Measurements from ENCODE around the gene TENM3. TPM values are rescaled to one million over a fixed set of nuclear protein-coding genes. Genes with fewer than 3 reads are reported as not detected.

TENM3 gene
- total RNA-seq, 2 donors from 2014 or later = 39.5 to 51.9 TPM

- no peaks in the 10 kb centered on the region for H3K36me3 Mint-ChIP-seq (ENCODE audit: low read depth)
- no peak for DNase-seq
- no peak overlapping the region for H3K27ac Mint-ChIP-seq
- Histone ChIP-seq H3K27ac (ENCODE audit: low read depth, low read length) (peak overlapping the region; percentile 54), H3K9me3 (ENCODE audit: control insufficient read depth, low read length) (no peaks in the 10 kb centered on the region), H3K9ac (ENCODE audit: extremely low read depth, low read length, poor library complexity, severe bottlenecking) (no peak overlapping the region), H3K36me3 (ENCODE audit: control insufficient read depth, insufficient read depth, low read length) (no peaks in the 10 kb centered on the region), H3K4me3 (ENCODE audit: low read length) (no peak overlapping the region), H3K27me3 (ENCODE audit: control insufficient read depth, insufficient read depth, low read length, poor library complexity, severe bottlenecking) (no peaks in the 10 kb centered on the region), H3K4me1 (ENCODE audit: control insufficient read depth, insufficient read depth, low read length) (peaks cover 4% of the 10 kb centered on the region)
- H3K4me3 Mint-ChIP-seq = no peak overlapping the region
- TF ChIP-seq CTCF (conservative IDR thresholded peaks at IDR 0.05) = peak; percentile 61
- 93 to 98% methylated on average over 7 to 8 of the region's 8 CpGs for WGBS, 2 experiments (ENCODE audit: insufficient coverage in 1 of 2, insufficient read length in 1 of 2)
- no peaks in the 10 kb centered on the region for H3K9me3 Mint-ChIP-seq
- peaks cover 13% of the 10 kb centered on the region for H3K4me1 Mint-ChIP-seq
- H3K27me3 Mint-ChIP-seq (ENCODE audit: insufficient read depth) = no peaks in the 10 kb centered on the region
Measured at GRCh38 chr4:182764642-182765041, 521.4 kb downstream of the TENM3 start.

- no peaks in the 10 kb centered on the region for H3K27me3 Mint-ChIP-seq (ENCODE audit: insufficient read depth)
Measured at GRCh38 chr4:182765987-182766856, 523.0 kb downstream of the TENM3 start.

GRCh38 chr4:182766857-182767250 lies 523.7 kb downstream of the TENM3 start:
- no peak for DNase-seq
- H3K9me3 Mint-ChIP-seq = no peaks in the 10 kb centered on the region
- H3K4me1 ChIP-seq (ENCODE audit: control insufficient read depth, insufficient read depth, low read length) = peaks cover 15% of the 10 kb centered on the region
- no peak overlapping the region for H3K4me3 Mint-ChIP-seq
- H3K27me3 ChIP-seq (ENCODE audit: control insufficient read depth, insufficient read depth, low read length, poor library complexity, severe bottlenecking) = no peaks in the 10 kb centered on the region
- H3K36me3 ChIP-seq (ENCODE audit: control insufficient read depth, insufficient read depth, low read length) = no peaks in the 10 kb centered on the region
- no peaks in the 10 kb centered on the region for H3K9me3 ChIP-seq (ENCODE audit: control insufficient read depth, low read length)
- peak overlapping the region; percentile 94 for H3K27ac ChIP-seq (ENCODE audit: low read depth, low read length)
- no peaks in the 10 kb centered on the region for H3K36me3 Mint-ChIP-seq (ENCODE audit: low read depth)
- H3K4me3 ChIP-seq (ENCODE audit: low read length) = no peak overlapping the region
- peaks cover 13% of the 10 kb centered on the region for H3K4me1 Mint-ChIP-seq
- WGBS, 2 experiments (ENCODE audit: insufficient coverage in 1 of 2, insufficient read length in 1 of 2) = 96 to 100% methylated on average over 2 to 5 of the region's 5 CpGs
- no peak for TF ChIP-seq CTCF (conservative IDR thresholded peaks at IDR 0.05)
- H3K9ac ChIP-seq (ENCODE audit: extremely low read depth, low read length, poor library complexity, severe bottlenecking) = no peak overlapping the region
- no peaks in the 10 kb centered on the region for H3K27me3 Mint-ChIP-seq (ENCODE audit: insufficient read depth)
- H3K27ac Mint-ChIP-seq = no peak overlapping the region

More at GRCh38 chr4:182765987-182766856, 523.0 kb downstream of the TENM3 start:
- no peak for DNase-seq
- no peaks in the 10 kb centered on the region for H3K9me3 ChIP-seq (ENCODE audit: control insufficient read depth, low read length)
- H3K4me1 ChIP-seq (ENCODE audit: control insufficient read depth, insufficient read depth, low read length) = peaks cover 10% of the 10 kb centered on the region
- no peak for TF ChIP-seq CTCF (conservative IDR thresholded peaks at IDR 0.05)
- Mint-ChIP-seq H3K4me1 (peaks cover 13% of the 10 kb centered on the region), H3K9me3 (no peaks in the 10 kb centered on the region), H3K36me3 (ENCODE audit: low read depth) (no peaks in the 10 kb centered on the region), H3K4me3 (no peak overlapping the region), H3K27ac (no peak overlapping the region)
- H3K27me3 ChIP-seq (ENCODE audit: control insufficient read depth, insufficient read depth, low read length, poor library complexity, severe bottlenecking) = no peaks in the 10 kb centered on the region
- WGBS, 2 experiments (ENCODE audit: insufficient coverage in 1 of 2, insufficient read length in 1 of 2) = 74 to 90% methylated on average over 4 to 7 of the region's 7 CpGs
- H3K36me3 ChIP-seq (ENCODE audit: control insufficient read depth, insufficient read depth, low read length) = no peaks in the 10 kb centered on the region
- peak overlapping the region; percentile 94 for H3K27ac ChIP-seq (ENCODE audit: low read depth, low read length)
- H3K4me3 ChIP-seq (ENCODE audit: low read length) = no peak overlapping the region
- no peak overlapping the region for H3K9ac ChIP-seq (ENCODE audit: extremely low read depth, low read length, poor library complexity, severe bottlenecking)

Measured in endodermal cell (in vitro differentiated cells).